ENCODE measurements around the gene RAD51B. TPM values are rescaled to one million over a fixed set of nuclear protein-coding genes. Genes with fewer than 3 reads are reported as not detected.

Gene RAD51B
- total RNA-seq, 6 experiments from 2014 or later: 2.7 to 5.8 (median 4.3) TPM

- DNase-seq (no peak), ATAC-seq (no peak)
- 74% methylated on average over 10 of the region's 15 CpGs for WGBS (ENCODE audit: insufficient coverage, low coverage, low lambda C conversion rate, missing lambda C conversion rate)
- H3K4me1 ChIP-seq: peaks cover 0 to 32% (median 15%) of the 10 kb centered on the region in 4 donors
- intact Hi-C loops (cut with DNase I): no loop called here
- H3K27ac ChIP-seq: no peak overlapping the region
- no peaks in the 10 kb centered on the region for H3K27me3 ChIP-seq
- H3K36me3 ChIP-seq: no peaks in the 10 kb centered on the region
- H3K4me3 ChIP-seq: no peak overlapping the region
- H3K9me3 ChIP-seq: no peaks in the 10 kb centered on the region
- TF ChIP-seq CTCF (IDR thresholded peaks at IDR 0.05): no peak
Observed at GRCh38 chr14:68633131-68633991, 813.8 kb downstream of the RAD51B start.

- TF ChIP-seq POLR2A (IDR thresholded peaks at IDR 0.05) (no peak), CTCF (IDR thresholded peaks at IDR 0.05) (no peak)
- 94% methylated on average over 6 of the region's 9 CpGs for WGBS (ENCODE audit: insufficient coverage, low coverage, low lambda C conversion rate, missing lambda C conversion rate)
- intact Hi-C loops (cut with DNase I): no loop called here
- no peaks in the 10 kb centered on the region for H3K9me3 ChIP-seq
- ATAC-seq: no peak
- peaks cover 0 to 29% (median 15%) of the 10 kb centered on the region in 4 donors for H3K4me1 ChIP-seq
- no peaks in the 10 kb centered on the region for H3K36me3 ChIP-seq
- no peaks in the 10 kb centered on the region for H3K27me3 ChIP-seq
- H3K27ac ChIP-seq: no peak overlapping the region
- no peak overlapping the region for H3K4me3 ChIP-seq
- DNase-seq: no peak
Observed at GRCh38 chr14:68634332-68634731, 814.8 kb downstream of the RAD51B start.

- Histone ChIP-seq H3K4me1 (peaks cover 0 to 22% (median 11%) of the 10 kb centered on the region in 4 donors), H3K27ac (no peak overlapping the region), H3K9me3 (no peaks in the 10 kb centered on the region), H3K27me3 (no peaks in the 10 kb centered on the region), H3K4me3 (no peak overlapping the region), H3K36me3 (no peaks in the 10 kb centered on the region)
- 92% methylated on average over 5 of the region's 5 CpGs for WGBS (ENCODE audit: insufficient coverage, low coverage, low lambda C conversion rate, missing lambda C conversion rate)
- ATAC-seq: no peak
- DNase-seq: no peak
- TF ChIP-seq POLR2A (IDR thresholded peaks at IDR 0.05): no peak
- TF ChIP-seq CTCF (IDR thresholded peaks at IDR 0.05): no peak
- intact Hi-C loops (cut with DNase I): no loop called here
Observed at GRCh38 chr14:68634874-68635595, 815.5 kb downstream of the RAD51B start.

GRCh38 chr14:68636597-68636996, 817.0 kb downstream of the RAD51B start:
- ATAC-seq (no peak), DNase-seq (no peak)
- peaks cover 0 to 7% (median 3%) of the 10 kb centered on the region in 4 donors for H3K4me1 ChIP-seq
- intact Hi-C loops (cut with DNase I): no loop called here
- H3K27ac ChIP-seq: no peak overlapping the region
- H3K4me3 ChIP-seq: no peak overlapping the region
- H3K9me3 ChIP-seq: no peaks in the 10 kb centered on the region
- 100% methylated on average over 1 of the region's 5 CpGs for WGBS (ENCODE audit: insufficient coverage, low coverage, low lambda C conversion rate, missing lambda C conversion rate)
- H3K36me3 ChIP-seq: no peaks in the 10 kb centered on the region
- no peaks in the 10 kb centered on the region for H3K27me3 ChIP-seq
- no peak for TF ChIP-seq CTCF (IDR thresholded peaks at IDR 0.05)
- TF ChIP-seq POLR2A (IDR thresholded peaks at IDR 0.05): no peak
